HG03439 (cell line): ENCODE results near the gene HRH4.

ENCODE experiments used
- ATAC-seq: cut with Tn5 transposase; IDR thresholded peaks from one replicate; pipeline ENCODE4 v1.9.1; 2021; ENCODE audit warnings: mild to moderate bottlenecking, moderate library complexity; ENCODE audit not compliant: unreplicated experiment

HRH4 gene

GRCh38 chr18:24504401-24504800 is 44.0 kb downstream of the HRH4 start:
- no peak for ATAC-seq

- ATAC-seq, result no peak
Observed at GRCh38 chr18:24506175-24506574, 45.7 kb downstream of the HRH4 start.

- no peak for ATAC-seq
Observed at GRCh38 chr18:24509435-24509834, 49.0 kb downstream of the HRH4 start.

GRCh38 chr18:24514439-24514838 is 54.0 kb downstream of the HRH4 start:
- no peak for ATAC-seq

- ATAC-seq, result no peak
Observed at GRCh38 chr18:24515721-24516120, 55.3 kb downstream of the HRH4 start.

GRCh38 chr18:24516261-24516660 is 55.8 kb downstream of the HRH4 start:
- ATAC-seq, result no peak

- ATAC-seq, result no peak
Observed at GRCh38 chr18:24517554-24517953, 57.1 kb downstream of the HRH4 start.

GRCh38 chr18:24518596-24518995 is 58.2 kb downstream of the HRH4 start:
- no peak for ATAC-seq
